Panc1 (cell line): ENCODE measurements around the gene FTCDNL1. TPM values are rescaled to one million over a fixed set of nuclear protein-coding genes. Genes with fewer than 3 reads are reported as not detected.

Source experiments
- ATAC-seq: fragments of 200-7000 bp; cut with Tn5 transposase; 2 replicates; pipeline ENCODE4 v1.9.1; 2020; ENCODE audit warnings: mild to moderate bottlenecking, moderate library complexity
- BruUV-seq: library from RNA; stranded (reverse); fragments of 400-500 nt; replicated peaks from 2 replicates; lab custom pipeline; 2021; lab: Mats Ljungman, UMichigan
- CTCF ChIA-PET: fragments of 300-600 bp; sonication (Branson Sonifier 250); formaldehyde crosslinking; loops from one replicate; lab custom pipeline; 2022; ENCODE audit warnings: antibody characterized with exemption; lab: Charles Lee
- POLR2A ChIA-PET: fragments of 300-600 bp; sonication (Branson Sonifier 250); formaldehyde crosslinking; loops from one replicate; lab custom pipeline; 2022; ENCODE audit warnings: antibody characterized with exemption; lab: Charles Lee
- DNase-seq: peaks from one replicate; pipeline ENCODE4 v3.0.0-alpha.2; 2010; ENCODE audit warnings: low read depth, low spot score
- H3K27ac ChIP-seq: 2 replicates; pipeline ENCODE4 v1.5.1; 2011; ENCODE audit warnings: mild to moderate bottlenecking, low read length, inconsistent platforms
- H3K27me3 ChIP-seq: fragments of 200-500 bp; sonication (Bioruptor generic); 2 replicates; pipeline ENCODE4 v1.6.0; 2014; ENCODE audit warnings: low read length, inconsistent platforms; ENCODE audit not compliant: control insufficient read depth, insufficient read depth
- H3K36me3 ChIP-seq: fragments of 200-500 bp; sonication (Bioruptor generic); 2 replicates; pipeline ENCODE4 v1.5.1; 2014; ENCODE audit warnings: inconsistent platforms, mild to moderate bottlenecking, low read length, moderate library complexity; ENCODE audit not compliant: control insufficient read depth, insufficient read depth
- H3K4me1 ChIP-seq: 2 replicates; pipeline ENCODE4 v1.5.1; 2011; ENCODE audit warnings: inconsistent platforms, mild to moderate bottlenecking, low read length, moderate library complexity; ENCODE audit not compliant: control insufficient read depth, insufficient read depth
- H3K4me3 ChIP-seq, 2 experiments: 2 replicates each; pipeline ENCODE4 v1.5.1; 2011 to 2012; ENCODE audit warnings: low read depth in 2 of 2, low read length in 2 of 2, mild to moderate bottlenecking in 2 of 2, inconsistent platforms in 1 of 2, moderate library complexity in 1 of 2
- H3K9me3 ChIP-seq: fragments of 200-500 bp; sonication (Bioruptor generic); 2 replicates; pipeline ENCODE4 v1.5.1; 2014; ENCODE audit warnings: low read depth, mild to moderate bottlenecking, inconsistent platforms, low read length, moderate library complexity; ENCODE audit not compliant: control insufficient read depth, insufficient read depth
- CTCF ChIP-seq: fragments of 450-650 bp; IDR thresholded peaks from 2 replicates; pipeline ENCODE4 v1.5.1; 2017; ENCODE audit warnings: mild to moderate bottlenecking
- POLR2AphosphoS5 ChIP-seq: IDR thresholded peaks from 2 replicates; pipeline ENCODE4 v1.6.1; 2012; ENCODE audit warnings: mild to moderate bottlenecking, low read depth, low read length, moderate library complexity
- REST ChIP-seq, 2 experiments: IDR thresholded peaks; 2 replicates each; pipeline ENCODE4 v1.6.1; 2011 to 2012; ENCODE audit warnings: low read depth in 2 of 2, control low read depth in 1 of 2, low read length in 1 of 2, mild to moderate bottlenecking in 1 of 2, moderate library complexity in 1 of 2; ENCODE audit not compliant: insufficient read depth in 1 of 2
- SIN3A ChIP-seq: IDR thresholded peaks from 2 replicates; pipeline ENCODE4 v1.6.1; 2012; ENCODE audit warnings: low read depth, mild to moderate bottlenecking, low read length, moderate library complexity, borderline replicate concordance; ENCODE audit not compliant: insufficient read depth
- TCF7L2 ChIP-seq: IDR thresholded peaks from 2 replicates; pipeline ENCODE4 v1.6.1; 2011; ENCODE audit warnings: mild to moderate bottlenecking, low read depth, low read length, inconsistent platforms
- in situ Hi-C: cut with HindIII; loops from 2 replicates; pipeline ENCODE4 v1.10.0; 2016; ENCODE audit warnings: low sequenced_read_pairs, low pct_unique_long_range_greater_than_20kb
- intact Hi-C: fragments of 100-400 bp; cut with micrococcal nuclease; formaldehyde crosslinking; loops from one replicate; pipeline ENCODE4 v1.10.0; 2022; ENCODE audit not compliant: unreplicated experiment
- total RNA-seq: library from RNA; stranded (reverse); gene quantifications from one replicate; pipeline ENCODE4 v1.2.1, GENCODE V29; 2021; ENCODE audit not compliant: unreplicated experiment

The FTCDNL1 gene
- total RNA-seq, 1 experiment from 2014 or later, result 2.8 TPM

- DNase-seq, result no peak
- H3K36me3 ChIP-seq, result no peaks in the 10 kb centered on the region
- intact Hi-C loops, result no loop called here
- ChIA-PET CTCF (no interaction called here), POLR2A (no interaction called here)
- no peak overlapping the region for H3K27ac ChIP-seq
- H3K4me3 ChIP-seq, result no peak overlapping the region
- no peaks in the 10 kb centered on the region for H3K4me1 ChIP-seq
- in situ Hi-C loops, result no loop called here
- H3K9me3 ChIP-seq, result no peaks in the 10 kb centered on the region
- H3K27me3 ChIP-seq, result no peaks in the 10 kb centered on the region; the same call in 1 of the 2 replicates
- no TSS peak for BruUV-seq
- ATAC-seq, result no peak
- TF ChIP-seq TCF7L2 (no peak), REST (IDR thresholded peaks at IDR 0.05; ENCODE audit: insufficient read depth in 1 of 2, low read depth in 2 of 2, low read length in 1 of 2) (no peak), CTCF (no peak)
These were observed 66.5 kb downstream of the FTCDNL1 start for GRCh38 chr2:199784512-199784911.

DNA sequence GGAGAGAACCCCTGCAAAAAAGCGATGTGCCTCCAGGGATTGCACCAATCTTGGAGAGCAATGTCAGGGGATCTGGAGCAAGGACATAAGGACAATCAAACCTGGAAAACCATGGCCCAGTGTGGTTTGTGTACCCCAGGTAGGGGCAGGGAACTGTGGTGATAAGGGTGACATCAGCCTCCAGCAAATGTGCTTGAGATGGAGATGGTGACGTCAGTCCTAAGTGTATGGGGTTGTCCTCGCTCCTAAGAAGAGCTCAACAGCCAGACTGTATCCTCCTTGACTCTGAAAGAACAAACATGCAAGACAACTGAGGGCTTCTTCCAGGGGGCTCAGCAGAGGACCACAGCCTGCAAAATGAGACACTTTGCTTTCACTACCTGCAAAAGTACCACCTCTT lies 71.4 kb downstream of the FTCDNL1 start:
- Histone ChIP-seq H3K27ac (no peak overlapping the region), H3K9me3 (no peaks in the 10 kb centered on the region), H3K36me3 (no peaks in the 10 kb centered on the region), H3K4me3 (no peak overlapping the region), H3K4me1 (no peaks in the 10 kb centered on the region), H3K27me3 (no peaks in the 10 kb centered on the region; the same call in 1 of the 2 replicates)
- ChIA-PET CTCF (no interaction called here), POLR2A (no interaction called here)
- in situ Hi-C loops (no loop called here), intact Hi-C loops (no loop called here)
- TF ChIP-seq POLR2AphosphoS5 (no peak), CTCF (no peak), REST (IDR thresholded peaks at IDR 0.05; ENCODE audit: insufficient read depth in 1 of 2, low read depth in 2 of 2, low read length in 1 of 2) (no peak), SIN3A (no peak), TCF7L2 (no peak)
- BruUV-seq, result no TSS peak
- ATAC-seq (no peak), DNase-seq (no peak)
